ENCODE measurements around the gene PUS3.

- TF ChIP-seq CTCF (IDR thresholded peaks at IDR 0.05; ENCODE audit: insufficient read depth, low read length, poor library complexity, severe bottlenecking) (no peak), EZH2phosphoT487 (conservative IDR thresholded peaks at IDR 0.05; ENCODE audit: low read length) (no peak)
These were observed 29.3 kb upstream of the PUS3 start for GRCh38 chr11:125932301-125932700.
